GM19239 (cell line): ENCODE measurements around the gene PKD2L1.
A peak's percentile ranks its signal among the peaks of the same experiment; 100 is the strongest.
"Not testable (repeated sequence)": the region's sequence is repeated elsewhere in the genome, so short reads cannot be mapped to it uniquely, and the experiment has no call there.

ENCODE experiments used
- DNase-seq: peaks from one replicate; pipeline ENCODE4 v3.0.0; 2011; ENCODE audit warnings: low spot score; ENCODE audit not compliant: insufficient read length
- FAIRE-seq: peaks from 2 replicates; lab custom pipeline; 2011; peaks lifted over from hg19 to GRCh38; lab: Jason Lieb, UNC

Gene PKD2L1

DNA sequence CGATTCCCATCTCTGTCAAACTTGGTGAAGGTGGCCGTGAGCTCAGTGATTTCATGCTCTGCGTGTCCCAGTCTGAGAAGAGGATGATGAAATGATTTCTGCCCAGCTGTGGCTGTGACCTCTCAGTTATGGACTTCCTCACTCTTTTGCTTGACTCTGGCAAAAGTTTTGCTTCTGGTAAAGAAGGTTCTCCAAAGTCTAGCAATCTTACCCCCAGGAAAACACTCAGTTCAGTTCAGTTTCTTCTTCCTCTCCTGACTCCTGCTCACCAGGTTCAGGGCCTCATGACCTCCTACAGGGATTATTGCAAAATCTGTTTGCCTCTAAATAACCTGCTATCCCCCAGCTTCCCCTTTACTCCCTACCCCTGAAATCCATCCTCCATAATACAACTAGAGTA lies 38.7 kb downstream of the PKD2L1 start:
- no peak for FAIRE-seq
- DNase-seq = no peak

DNA sequence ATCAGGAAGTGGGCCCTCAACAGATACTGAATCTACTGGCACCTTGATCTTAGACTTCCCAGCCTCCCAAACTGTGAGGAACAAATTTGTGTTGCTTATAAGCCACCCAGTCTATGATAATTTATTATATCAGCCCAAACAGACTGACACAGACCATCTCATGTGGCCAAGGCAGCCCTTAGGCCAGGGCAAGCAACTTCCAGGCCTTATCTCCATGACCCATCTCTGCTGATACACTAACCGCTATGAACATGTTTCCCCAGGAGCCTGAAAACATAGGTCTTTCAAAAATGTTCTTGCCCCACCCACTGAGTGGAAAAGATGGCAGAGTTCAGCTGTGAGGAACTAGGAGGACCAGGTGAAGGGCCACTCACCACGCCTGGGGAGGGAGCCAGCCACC lies 40.4 kb downstream of the PKD2L1 start:
- FAIRE-seq (no peak), DNase-seq (no peak)

DNA sequence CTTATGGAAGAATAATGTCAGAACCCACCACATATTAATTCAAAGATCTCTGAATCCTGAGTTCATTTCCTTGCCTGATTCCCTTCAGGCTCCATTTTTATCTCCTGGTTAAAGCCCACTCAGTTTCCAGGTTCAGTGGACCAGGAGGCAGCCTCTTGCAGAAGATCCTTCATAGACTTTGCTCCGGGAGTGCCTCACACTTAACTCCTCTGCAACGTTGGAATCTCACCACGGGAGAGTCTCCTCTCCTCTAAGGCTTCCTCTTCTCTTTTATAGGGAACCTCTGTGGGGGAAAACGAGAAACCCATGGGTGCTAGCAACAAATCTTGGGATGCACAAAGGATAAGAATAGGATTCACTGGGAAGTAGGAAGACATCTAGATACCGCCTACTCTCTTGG lies 41.8 kb downstream of the PKD2L1 start:
- no peak for DNase-seq
- FAIRE-seq = no peak

DNA sequence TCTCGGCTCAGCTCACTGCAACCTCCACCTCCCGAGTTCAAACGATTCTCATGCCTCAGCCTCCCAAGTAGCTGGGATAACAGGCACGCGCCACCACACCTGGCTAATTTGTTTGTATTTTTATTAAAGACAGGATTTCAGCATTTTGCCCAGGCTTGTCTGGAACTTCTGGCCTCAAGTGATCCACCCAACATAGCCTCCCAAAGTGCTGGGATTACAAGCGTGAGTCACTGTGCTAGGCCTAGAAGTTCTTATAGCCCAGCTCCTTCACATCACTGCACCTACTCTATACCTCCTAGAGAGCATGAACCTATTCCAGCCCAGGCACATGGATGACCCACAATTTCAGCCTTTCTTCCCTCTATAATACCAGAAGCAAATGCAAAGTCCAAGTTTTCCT lies 42.3 kb downstream of the PKD2L1 start:
- FAIRE-seq (no peak), DNase-seq (no peak)

DNA sequence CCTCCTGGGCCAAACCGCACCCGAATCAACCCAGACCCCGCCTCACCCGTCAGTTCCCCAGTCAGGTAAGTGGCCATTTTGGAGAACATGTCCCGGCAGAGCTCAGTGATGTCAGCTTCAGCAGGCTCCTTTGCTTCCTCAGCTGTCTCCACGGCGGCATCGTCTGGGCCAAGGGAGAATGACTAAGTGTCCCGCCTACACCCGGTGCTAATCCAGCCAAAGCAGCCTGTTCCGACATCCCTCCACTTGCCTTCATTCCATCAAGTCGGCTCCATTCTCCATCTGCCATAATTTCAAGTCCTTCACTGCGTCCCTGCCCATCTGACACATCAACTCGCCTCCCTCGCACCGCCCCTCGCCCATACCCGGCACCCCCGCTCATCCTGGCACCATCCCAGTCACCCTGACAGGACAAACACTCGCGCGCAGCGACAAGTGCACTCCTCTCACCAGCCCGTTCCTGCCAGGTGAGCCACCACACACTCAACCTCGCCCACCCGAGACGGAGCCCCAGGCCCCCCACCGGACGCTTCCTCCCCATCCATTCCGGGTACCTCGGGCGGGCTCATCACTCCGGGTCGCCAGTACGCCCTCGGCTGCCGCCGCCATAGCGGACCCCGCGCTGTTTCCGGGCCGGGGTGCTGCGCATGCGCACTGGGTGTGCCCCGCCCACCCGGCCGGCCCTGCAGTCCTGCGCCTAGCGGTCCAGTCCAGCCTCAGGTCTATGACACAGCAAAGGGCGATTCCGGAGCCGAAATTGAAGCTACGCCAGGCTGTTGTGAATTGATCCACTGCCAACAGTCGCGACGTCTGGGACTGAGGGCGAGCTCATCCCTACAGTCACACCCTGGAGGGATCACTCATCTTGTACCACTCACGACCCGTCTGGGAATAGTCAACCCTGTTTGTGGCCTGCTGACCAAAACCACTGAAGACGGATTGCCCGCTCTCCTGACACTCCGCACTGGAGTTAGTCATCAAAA lies 43.7 kb downstream of the PKD2L1 start, which contains the start of gene BLOC1S2:
Gene BLOC1S2, minus strand, starts transcription at position 630 of the 983 bp plus-strand sequence. Its CDS starts 21 bp downstream, at position 609.
- DNase-seq (peak; percentile 89), FAIRE-seq (peak; percentile 90)

DNA sequence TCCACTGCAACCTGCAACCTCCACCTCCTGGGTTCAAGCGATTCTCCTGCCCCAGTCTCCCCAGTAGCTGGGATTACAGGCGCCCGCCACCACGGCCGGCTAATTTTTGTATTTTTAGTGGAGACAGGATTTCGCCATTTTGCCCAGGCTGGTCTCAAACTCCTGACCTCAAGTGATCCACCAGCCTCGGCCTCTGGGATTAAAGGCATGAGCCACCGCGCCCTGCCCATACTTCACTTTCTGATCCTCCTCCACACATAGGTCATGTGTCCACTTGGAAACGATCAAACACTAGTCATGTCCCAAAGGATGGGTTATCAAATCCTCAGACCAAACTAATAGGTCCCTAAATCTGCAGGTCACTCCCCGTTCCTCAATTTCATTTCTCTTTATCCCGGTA lies 44.7 kb downstream of the PKD2L1 start:
- FAIRE-seq, DNase-seq: not testable (repeated sequence)

DNA sequence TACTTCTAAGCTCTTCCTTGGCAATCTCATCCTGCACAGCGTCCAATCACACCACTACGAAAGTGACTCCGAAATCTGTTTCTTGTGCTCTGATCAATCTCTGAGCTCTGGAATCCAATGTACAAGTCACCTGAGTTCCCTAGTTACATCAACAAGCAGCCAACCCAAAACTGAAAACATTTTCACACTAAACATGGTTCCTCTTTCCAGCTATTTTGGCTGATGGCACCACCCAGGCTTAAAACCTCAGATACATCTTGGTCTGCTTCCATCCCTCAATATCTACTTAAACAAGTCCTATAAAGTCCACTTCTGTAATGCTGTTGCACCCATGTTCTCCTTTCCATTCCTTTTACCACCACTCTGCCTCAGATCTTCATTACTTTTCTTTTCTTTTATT lies 47.1 kb downstream of the PKD2L1 start:
- FAIRE-seq (no peak), DNase-seq (no peak)

DNA sequence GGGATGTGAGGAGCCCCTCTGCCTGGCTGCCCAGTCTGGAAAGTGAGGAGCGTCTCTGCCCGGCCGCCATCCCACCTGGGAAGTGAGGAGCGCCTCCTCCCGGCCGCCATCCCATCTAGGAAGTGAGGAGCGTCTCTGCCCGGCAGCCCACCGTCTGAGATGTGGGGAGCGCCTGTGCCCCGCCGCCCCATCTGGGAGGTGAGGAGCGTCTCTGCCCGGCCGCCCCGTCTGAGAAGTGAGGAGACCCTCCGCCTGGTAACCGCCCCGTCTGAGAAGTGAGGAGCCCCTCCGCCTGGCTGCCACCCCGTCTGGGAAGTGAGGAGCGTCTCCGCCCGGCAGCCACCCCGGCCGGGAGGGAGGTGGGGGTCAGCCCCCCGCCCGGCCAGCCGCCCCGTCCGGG lies 53.1 kb downstream of the PKD2L1 start:
- not testable (repeated sequence) for FAIRE-seq, DNase-seq

DNA sequence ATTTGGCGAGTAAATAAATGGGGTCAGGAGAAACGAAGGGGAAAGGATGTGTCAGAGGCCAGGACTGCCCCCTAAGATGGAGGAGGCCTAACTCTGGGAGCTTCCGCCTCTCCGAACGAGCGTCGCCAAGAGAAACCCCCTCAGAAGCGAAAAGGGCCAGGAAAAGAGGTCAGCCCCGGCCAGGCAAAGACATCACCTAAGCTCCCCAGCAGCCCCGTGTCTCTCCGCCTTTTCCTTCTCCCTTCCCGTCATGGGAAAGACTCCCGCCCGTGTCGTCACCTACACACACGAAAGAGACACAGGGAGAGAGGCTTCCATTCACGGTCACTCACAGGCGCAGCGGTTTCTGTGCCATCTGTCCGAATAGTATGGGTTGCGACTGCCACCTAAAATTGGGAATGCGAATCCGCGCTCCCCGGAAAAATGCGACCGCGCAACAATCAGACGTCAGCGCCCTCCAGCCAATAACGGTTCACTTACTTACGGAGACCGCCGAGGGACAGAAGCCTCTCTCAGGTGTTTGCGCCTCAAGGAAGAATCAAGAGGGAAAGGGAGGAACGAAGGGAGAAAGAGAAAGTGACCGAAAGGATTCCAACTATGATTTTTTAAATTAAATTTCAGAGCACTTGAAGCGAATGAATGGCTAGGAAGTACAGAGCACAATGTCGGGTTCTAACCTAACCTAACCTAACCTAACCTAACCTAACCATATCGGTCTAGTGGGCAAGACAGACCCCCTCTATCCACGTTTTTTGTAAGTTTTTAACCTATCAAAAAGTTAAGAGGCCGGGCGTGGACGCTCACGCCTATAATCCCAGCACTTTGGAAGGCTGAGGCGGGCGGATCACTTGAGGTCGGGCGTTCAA lies 62.6 kb downstream of the PKD2L1 start, which contains the start of gene CWF19L1:
Gene CWF19L1, minus strand, starts transcription at position 400 of the 866 bp plus-strand sequence. Its CDS starts 45 bp downstream, at position 355.
- FAIRE-seq = peak; percentile 95
- peak; percentile 62 for DNase-seq

DNA sequence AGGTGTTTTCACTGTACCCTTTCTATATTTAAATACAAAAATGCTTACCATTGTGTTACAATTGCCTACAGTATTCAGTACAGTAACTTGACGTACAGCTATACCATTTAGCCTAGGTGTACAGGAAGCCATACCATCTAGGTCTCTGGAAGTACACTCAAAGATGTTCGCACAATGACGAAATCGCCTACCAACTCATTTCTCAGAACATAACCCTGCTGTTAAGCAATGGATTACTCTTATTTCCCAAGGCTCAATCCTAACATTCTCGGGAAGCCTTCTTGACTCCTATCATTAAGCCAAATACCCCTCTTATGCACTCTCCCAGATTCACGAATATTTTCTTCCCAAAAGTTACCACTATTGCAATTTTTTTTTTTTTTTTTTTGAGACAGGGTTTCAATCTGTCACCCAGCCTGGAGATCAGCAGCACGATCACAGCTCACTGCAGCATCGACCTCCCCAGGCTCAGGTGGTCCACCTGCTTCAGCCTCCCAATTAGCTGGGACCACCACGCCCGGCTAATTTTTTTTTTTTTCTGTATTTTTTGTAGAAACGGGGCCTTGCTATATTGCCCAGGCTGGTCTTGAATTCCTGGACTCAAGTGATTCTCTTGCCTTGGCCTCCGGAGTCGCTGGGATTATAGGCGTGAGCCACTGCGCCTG lies 64.1 kb downstream of the PKD2L1 start:
- FAIRE-seq (no peak), DNase-seq (no peak)

DNA sequence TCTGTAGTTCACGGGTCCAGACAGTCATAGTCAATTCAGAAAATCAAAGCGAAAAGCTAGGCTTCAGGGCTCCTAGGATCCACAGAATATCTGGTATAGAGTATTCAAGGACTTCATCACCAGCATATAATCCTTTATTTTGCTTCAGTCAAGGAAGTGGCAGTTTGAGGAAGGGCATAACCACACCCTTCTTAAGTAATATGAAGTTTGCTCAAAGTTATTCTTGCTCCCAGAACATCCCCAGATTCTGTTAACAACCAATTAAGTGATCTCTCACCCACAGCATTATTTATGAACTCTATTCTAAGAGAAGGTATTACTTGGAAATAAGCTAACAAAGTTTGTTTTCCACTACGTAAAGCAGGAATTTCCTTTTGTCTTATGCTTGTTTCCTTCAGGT lies 75.8 kb downstream of the PKD2L1 start:
- DNase-seq (no peak), FAIRE-seq (no peak)

DNA sequence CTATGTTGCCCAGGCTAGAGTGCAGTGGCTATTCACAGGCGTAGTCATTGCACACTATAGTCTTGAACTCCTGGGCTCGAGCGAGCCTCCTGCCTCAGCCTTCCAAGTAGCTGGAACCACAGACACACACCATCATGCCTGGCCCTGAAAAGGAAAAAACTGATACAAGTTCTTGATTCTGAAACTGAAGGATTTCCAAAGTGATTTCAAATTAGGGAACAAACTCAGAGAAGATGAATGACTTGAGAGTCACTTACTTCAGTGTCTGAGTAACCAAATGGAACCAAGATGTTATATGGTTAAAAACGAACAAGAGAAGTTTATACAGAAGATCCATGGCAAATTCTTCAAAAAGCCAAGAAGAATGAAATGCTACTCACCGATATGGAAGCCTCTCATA lies 77.0 kb downstream of the PKD2L1 start:
- no peak for FAIRE-seq

DNA sequence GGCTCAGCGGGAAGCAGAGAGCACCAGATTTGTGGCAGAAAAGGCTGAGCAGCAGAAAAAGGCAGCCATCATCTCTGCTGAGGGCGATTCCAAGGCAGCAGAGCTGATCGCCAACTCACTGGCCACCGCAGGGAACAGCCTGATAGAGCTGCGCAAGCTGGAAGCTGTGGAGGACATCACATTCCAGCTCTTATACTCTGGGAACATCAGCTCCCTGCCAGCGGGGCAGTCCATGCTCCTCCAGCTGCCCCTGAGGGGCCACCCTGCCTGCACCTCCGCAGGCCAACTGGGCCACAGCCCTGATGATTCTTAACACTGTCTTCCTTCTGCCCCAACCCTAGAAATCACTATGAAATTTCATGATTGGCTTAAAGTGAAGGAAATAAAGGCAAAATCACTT lies 81.2 kb downstream of the PKD2L1 start:
- no peak for DNase-seq
- FAIRE-seq = no peak

More for the DNA sequence above, 77.0 kb downstream of the PKD2L1 start:
- no peak for DNase-seq

DNA sequence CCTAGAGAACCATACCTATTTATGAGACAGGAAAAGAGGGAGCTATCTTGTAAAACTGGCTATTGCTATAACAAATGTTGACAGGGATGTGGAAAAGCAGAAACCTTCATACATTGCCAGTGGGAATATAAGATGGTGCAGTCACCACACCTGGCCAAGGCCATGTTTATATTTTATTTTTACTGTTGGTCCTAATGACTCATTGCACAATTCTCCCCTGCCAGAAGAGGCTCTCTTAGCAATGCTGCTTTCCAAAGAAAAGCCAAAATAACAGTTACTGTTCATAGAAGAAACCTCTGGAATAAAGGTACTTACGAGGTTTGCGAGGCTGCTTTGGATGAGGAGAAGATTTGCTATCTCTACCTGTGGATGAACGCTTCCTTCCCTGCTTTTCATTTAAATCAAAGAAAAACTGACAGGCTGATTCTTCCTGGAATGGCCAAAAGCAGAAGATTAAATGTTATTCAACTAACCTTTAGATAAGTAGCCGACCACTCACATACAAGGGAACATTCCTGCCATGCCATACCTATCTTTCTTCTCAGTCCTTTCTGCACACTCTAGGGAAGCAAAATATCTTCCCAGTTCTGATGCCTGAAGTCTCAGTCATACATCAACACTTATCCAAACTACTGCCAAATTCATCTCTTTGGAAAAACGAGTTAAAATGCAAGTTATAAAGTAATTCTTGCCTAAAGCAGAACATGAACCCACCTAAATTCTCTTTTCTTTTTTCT lies 84.4 kb downstream of the PKD2L1 start:
- FAIRE-seq (no peak), DNase-seq (no peak)

DNA sequence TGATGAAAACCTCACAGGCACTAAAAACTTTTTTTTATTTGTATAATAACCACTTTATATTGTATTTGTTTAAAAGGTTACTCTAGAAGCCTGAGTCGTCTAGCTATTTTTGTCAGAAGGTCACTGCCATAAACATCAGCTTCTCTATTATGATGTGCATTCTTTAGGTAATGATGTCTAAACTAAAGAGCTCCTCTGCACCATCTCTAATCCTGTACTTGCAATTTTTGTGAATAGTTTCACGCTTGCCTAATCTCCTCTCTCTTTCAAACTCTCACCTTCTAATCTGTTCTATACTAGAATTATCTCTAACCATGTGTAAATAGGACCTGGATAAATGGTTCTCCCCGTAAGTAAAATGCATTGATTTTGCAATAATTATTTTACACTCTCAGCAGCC lies 90.2 kb downstream of the PKD2L1 start:
- DNase-seq (no peak), FAIRE-seq (no peak)

DNA sequence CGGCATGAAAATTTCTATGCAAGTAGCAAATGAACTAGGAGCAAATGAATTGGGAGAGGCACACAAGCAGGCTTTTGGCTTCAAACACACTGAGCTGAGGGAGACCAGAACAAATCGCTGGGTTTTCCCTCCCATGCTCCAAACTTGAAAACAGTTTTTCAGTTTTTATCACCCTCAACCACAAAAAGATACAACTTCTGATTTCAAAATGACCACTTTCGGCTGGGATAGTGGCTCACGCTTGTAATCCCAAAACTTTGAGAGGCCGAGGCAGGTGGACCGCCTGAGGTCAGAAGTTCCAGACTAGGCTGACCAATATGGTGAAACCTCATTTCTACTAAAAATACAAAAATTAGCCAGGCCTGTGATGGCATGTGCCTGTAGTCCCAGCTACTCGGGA lies 91.6 kb downstream of the PKD2L1 start:
- FAIRE-seq (peak; percentile 59), DNase-seq (no peak)
